Ishikawa (cell line): ENCODE results near the gene TMEM132D.

ENCODE experiments used
- CEBPB ChIP-seq: IDR thresholded peaks from 2 replicates; pipeline ENCODE4 v1.6.1; 2012
- EP300 ChIP-seq: IDR thresholded peaks from 2 replicates; pipeline ENCODE4 v1.6.1; 2012; ENCODE audit warnings: borderline replicate concordance
- NFIC ChIP-seq: IDR thresholded peaks from 2 replicates; pipeline ENCODE4 v1.6.1; 2012
- RAD21 ChIP-seq: IDR thresholded peaks from 2 replicates; pipeline ENCODE4 v1.6.1; 2012; ENCODE audit warnings: low read depth
- TAF1 ChIP-seq: IDR thresholded peaks from 2 replicates; pipeline ENCODE4 v1.6.1; 2012; ENCODE audit warnings: low read depth, mild to moderate bottlenecking
- TCF12 ChIP-seq: IDR thresholded peaks from 2 replicates; pipeline ENCODE4 v1.6.1; 2012; ENCODE audit warnings: low read depth
- TEAD4 ChIP-seq: IDR thresholded peaks from 2 replicates; pipeline ENCODE4 v1.6.1; 2012
- TF ChIP-seq, protein P1 (sequence below): IDR thresholded peaks from 2 replicates; pipeline ENCODE4 v1.6.1; 2012
- TF ChIP-seq, protein P2 (sequence below): IDR thresholded peaks from 2 replicates; pipeline ENCODE4 v1.6.1; 2012; ENCODE audit warnings: low read depth, mild to moderate bottlenecking

DNA sequence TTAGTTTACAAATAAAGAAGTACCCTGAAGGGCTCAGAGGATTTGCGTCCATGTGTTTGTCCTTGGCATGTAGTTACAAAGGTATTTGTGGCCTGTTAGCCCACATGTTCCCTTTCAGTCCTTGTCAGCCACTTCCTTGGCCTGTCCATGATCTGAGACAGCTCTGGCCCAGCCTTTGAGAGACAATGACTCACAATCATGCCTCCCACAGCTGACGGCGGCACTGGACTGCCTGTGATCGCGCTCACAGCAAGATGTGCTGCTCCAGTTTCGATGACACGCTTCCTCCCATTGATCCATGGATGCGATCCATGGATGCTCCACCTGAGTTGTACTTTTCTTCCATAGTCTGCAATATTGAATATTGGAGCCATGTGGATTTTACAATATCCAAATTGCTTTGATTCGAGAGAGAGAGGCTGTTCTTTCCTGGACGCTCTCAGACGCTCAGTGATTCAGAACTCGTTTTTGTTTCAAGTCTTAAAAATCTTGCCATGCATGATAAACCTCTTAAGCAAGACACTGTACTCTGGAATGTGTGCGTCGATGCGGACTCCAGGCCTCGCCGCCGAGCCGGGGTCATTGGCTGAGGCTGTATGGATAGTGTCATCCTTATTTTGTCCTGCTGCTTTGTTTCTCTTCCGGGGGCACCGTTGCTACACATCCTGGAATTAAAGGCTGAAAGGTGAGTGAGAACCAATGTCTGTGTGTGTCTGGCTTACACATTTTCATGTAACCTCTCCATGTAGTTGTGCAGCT is 830.5 kb downstream of the TMEM132D start:
- TF ChIP-seq, protein P1, sequence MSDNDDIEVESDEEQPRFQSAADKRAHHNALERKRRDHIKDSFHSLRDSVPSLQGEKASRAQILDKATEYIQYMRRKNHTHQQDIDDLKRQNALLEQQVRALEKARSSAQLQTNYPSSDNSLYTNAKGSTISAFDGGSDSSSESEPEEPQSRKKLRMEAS = no peak
- TF ChIP-seq TCF12 = no peak
- no peak for TF ChIP-seq RAD21
- no peak for TF ChIP-seq TEAD4
- no peak for TF ChIP-seq CEBPB
- TF ChIP-seq, protein P2, sequence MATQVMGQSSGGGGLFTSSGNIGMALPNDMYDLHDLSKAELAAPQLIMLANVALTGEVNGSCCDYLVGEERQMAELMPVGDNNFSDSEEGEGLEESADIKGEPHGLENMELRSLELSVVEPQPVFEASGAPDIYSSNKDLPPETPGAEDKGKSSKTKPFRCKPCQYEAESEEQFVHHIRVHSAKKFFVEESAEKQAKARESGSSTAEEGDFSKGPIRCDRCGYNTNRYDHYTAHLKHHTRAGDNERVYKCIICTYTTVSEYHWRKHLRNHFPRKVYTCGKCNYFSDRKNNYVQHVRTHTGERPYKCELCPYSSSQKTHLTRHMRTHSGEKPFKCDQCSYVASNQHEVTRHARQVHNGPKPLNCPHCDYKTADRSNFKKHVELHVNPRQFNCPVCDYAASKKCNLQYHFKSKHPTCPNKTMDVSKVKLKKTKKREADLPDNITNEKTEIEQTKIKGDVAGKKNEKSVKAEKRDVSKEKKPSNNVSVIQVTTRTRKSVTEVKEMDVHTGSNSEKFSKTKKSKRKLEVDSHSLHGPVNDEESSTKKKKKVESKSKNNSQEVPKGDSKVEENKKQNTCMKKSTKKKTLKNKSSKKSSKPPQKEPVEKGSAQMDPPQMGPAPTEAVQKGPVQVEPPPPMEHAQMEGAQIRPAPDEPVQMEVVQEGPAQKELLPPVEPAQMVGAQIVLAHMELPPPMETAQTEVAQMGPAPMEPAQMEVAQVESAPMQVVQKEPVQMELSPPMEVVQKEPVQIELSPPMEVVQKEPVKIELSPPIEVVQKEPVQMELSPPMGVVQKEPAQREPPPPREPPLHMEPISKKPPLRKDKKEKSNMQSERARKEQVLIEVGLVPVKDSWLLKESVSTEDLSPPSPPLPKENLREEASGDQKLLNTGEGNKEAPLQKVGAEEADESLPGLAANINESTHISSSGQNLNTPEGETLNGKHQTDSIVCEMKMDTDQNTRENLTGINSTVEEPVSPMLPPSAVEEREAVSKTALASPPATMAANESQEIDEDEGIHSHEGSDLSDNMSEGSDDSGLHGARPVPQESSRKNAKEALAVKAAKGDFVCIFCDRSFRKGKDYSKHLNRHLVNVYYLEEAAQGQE = no peak
- TF ChIP-seq TAF1 = no peak
- no peak for TF ChIP-seq NFIC
- TF ChIP-seq EP300 = no peak
